ENCODE measurements around the gene CKS1B. TPM values are rescaled to one million over a fixed set of nuclear protein-coding genes. Genes with fewer than 3 reads are reported as not detected.

The CKS1B gene
- total and polyA plus RNA-seq, 9 of the 15 experiments (the other 6 are each of a cell fraction or from before 2014, with no cell fraction given): 215 to 1,103 (median 460) TPM

DNA sequence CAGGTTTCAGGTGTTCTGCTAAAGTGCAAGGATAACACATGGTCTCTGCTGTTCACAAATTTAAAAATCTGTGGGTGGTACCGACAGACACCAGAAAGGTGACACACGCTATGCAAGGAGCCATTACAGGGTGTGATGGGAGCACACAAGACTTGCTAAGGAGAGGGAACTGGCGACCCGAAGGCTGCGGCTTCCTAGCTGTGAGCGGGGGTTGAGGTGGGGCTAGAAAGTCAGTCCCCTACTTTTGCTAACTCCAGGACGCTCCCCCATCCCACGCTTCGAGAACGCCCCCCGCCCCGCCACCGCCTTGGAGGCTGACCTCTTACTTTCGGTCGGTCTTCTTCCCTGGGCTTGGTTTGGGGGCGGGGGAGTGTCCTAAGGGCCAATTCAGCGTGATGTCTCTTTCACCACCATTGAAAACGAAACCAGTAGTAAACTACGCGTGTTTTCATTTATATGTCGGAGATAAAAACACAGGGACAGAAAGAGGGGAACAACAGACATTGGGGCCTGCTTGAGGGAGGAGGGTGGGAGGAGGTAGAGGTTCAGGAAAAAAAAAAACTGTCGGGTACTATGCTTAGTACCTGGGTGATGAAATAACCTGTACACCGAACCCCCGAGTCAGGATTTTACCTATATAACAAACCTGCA lies 1.1 kb downstream of the CKS1B start (continued):
- TF ChIP-seq, protein P1, sequence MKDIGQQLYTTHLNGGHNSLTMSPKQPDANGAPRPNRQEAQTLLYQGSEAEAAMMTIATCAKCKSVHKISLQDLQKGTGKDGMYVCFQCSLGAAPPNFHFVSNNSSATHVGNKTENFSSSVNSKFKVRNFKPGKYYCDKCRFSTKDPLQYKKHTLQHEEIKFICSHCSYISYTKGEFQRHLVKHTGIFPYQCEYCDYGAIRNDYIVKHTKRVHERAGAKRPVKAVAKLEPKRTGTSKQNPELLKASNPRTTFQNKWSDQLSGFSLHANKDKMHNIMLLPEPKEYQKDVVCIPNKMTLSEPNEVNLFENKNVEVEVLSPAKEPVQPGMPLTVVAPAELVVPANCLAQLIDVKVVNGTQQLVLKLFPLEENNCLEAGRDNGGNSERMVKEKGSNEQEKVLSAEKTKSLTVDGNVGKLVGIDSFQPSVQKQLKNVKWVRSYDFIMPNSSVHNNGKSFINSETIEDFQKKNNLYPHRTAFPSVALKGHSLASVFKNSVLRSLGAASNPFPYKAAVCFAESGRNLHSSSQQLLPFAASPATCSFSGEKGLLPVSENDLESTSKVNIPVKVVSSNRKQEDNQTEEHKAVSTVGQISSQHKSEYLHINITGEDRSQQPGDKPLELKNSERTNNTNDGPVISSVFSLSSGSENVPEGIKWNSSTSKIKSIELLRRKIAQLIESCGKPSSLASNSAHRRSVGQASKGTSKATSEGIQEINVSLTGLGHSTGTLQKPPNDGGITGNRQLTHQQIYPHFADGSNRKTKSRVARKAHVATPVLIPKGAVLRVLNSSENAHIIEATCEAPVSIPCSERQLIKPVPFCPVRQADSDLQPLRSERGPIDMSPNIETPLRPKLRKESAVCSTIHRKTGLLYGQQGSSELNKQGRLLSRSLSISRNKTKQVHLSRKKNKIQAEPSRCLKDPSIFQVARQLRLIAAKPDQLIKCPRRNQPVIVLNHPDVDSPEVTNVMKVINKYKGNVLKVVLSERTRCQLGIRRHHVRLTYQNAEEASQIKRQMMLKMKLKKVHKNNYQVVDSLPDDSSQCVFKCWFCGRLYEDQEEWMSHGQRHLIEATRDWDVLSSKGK (CRISPR knock-in tag; IDR thresholded peaks at IDR 0.05): no peak
- TF ChIP-seq TRIM24 (IDR thresholded peaks at IDR 0.05) (no peak), SIN3B (IDR thresholded peaks at IDR 0.05; ENCODE audit: low read depth) (no peak), TFE3 (CRISPR knock-in tag; IDR thresholded peaks at IDR 0.05) (no peak), SNAPC5 (CRISPR knock-in tag; IDR thresholded peaks at IDR 0.05) (no peak), MXD1 (CRISPR knock-in tag; IDR thresholded peaks at IDR 0.05; ENCODE audit: borderline replicate concordance, poor library complexity, severe bottlenecking) (no peak), ZFP1 (CRISPR knock-in tag; IDR thresholded peaks at IDR 0.05) (no peak), MIER1 (IDR thresholded peaks at IDR 0.05; ENCODE audit: low read depth) (0 out of 2 replicates have a peak, but pooled peaks have one; percentile 54), HIVEP1 (CRISPR knock-in tag; IDR thresholded peaks at IDR 0.05) (no peak), ADNP (tag; IDR thresholded peaks at IDR 0.05) (no peak), ZKSCAN3 (CRISPR knock-in tag; IDR thresholded peaks at IDR 0.05) (no peak)
- TF ChIP-seq, protein P2, sequence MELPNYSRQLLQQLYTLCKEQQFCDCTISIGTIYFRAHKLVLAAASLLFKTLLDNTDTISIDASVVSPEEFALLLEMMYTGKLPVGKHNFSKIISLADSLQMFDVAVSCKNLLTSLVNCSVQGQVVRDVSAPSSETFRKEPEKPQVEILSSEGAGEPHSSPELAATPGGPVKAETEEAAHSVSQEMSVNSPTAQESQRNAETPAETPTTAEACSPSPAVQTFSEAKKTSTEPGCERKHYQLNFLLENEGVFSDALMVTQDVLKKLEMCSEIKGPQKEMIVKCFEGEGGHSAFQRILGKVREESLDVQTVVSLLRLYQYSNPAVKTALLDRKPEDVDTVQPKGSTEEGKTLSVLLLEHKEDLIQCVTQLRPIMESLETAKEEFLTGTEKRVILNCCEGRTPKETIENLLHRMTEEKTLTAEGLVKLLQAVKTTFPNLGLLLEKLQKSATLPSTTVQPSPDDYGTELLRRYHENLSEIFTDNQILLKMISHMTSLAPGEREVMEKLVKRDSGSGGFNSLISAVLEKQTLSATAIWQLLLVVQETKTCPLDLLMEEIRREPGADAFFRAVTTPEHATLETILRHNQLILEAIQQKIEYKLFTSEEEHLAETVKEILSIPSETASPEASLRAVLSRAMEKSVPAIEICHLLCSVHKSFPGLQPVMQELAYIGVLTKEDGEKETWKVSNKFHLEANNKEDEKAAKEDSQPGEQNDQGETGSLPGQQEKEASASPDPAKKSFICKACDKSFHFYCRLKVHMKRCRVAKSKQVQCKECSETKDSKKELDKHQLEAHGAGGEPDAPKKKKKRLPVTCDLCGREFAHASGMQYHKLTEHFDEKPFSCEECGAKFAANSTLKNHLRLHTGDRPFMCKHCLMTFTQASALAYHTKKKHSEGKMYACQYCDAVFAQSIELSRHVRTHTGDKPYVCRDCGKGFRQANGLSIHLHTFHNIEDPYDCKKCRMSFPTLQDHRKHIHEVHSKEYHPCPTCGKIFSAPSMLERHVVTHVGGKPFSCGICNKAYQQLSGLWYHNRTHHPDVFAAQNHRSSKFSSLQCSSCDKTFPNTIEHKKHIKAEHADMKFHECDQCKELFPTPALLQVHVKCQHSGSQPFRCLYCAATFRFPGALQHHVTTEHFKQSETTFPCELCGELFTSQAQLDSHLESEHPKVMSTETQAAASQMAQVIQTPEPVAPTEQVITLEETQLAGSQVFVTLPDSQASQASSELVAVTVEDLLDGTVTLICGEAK (IDR thresholded peaks at IDR 0.05): no peak
- TF ChIP-seq, protein P2 (CRISPR knock-in tag; IDR thresholded peaks at IDR 0.05): no peak
